ENCODE data around the gene CFAP100. TPM values are rescaled to one million over a fixed set of nuclear protein-coding genes. Genes with fewer than 3 reads are reported as not detected.

CFAP100 gene
- total RNA-seq, 4 donors from 2014 or later = not detected

DNA sequence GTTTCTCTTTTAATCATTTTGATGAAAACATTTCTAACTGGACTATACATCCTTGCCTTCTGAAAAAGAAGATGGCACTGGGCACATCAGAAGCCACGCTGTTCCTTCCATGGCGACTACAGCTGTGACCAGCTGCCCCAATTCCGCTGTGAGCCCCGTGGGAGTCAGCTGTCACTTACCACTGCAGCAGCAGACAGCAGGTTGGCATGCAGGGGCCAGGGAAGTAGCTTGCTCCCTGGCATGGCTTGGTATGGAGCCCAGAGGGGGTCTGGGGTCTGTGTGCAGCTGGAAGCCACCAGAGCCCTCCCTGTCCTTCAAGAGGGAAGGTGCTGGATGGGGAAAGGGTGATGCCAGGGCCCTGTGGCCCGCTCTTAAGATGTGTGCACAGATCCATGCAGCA is 85.5 kb downstream of the CFAP100 start:
- Histone ChIP-seq H3K9me3 (no peaks in the 10 kb centered on the region), H3K36me3 (no peaks in the 10 kb centered on the region), H3K4me1 (peaks cover 0 to 7% (median 3%) of the 10 kb centered on the region in 4 donors), H3K27ac (no peak overlapping the region), H3K4me3 (no peak overlapping the region), H3K27me3 (no peaks in the 10 kb centered on the region)
- 91 to 93% methylated on average over 3 to 5 of the region's 5 CpGs for WGBS, 2 donors (ENCODE audit: low coverage in 1 of 2)
- TF ChIP-seq, protein P1, sequence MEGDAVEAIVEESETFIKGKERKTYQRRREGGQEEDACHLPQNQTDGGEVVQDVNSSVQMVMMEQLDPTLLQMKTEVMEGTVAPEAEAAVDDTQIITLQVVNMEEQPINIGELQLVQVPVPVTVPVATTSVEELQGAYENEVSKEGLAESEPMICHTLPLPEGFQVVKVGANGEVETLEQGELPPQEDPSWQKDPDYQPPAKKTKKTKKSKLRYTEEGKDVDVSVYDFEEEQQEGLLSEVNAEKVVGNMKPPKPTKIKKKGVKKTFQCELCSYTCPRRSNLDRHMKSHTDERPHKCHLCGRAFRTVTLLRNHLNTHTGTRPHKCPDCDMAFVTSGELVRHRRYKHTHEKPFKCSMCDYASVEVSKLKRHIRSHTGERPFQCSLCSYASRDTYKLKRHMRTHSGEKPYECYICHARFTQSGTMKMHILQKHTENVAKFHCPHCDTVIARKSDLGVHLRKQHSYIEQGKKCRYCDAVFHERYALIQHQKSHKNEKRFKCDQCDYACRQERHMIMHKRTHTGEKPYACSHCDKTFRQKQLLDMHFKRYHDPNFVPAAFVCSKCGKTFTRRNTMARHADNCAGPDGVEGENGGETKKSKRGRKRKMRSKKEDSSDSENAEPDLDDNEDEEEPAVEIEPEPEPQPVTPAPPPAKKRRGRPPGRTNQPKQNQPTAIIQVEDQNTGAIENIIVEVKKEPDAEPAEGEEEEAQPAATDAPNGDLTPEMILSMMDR (IDR thresholded peaks at IDR 0.05) = no peak
- no peak for TF ChIP-seq EP300 (IDR thresholded peaks at IDR 0.05; ENCODE audit: low read depth)
- no peak for TF ChIP-seq POLR2A (IDR thresholded peaks at IDR 0.05)
- in situ Hi-C loops (cut with MboI; ENCODE audit: low pct_ligation_motif_present in 1 of 4, low pct_unique_long_range_greater_than_20kb in 1 of 4, low sequenced_read_pairs in 3 of 4) (no loop called here), intact Hi-C loops (cut with DNase I; ENCODE audit: low total_unique reads) (no loop called here)
- no peak for DNase-seq

DNA sequence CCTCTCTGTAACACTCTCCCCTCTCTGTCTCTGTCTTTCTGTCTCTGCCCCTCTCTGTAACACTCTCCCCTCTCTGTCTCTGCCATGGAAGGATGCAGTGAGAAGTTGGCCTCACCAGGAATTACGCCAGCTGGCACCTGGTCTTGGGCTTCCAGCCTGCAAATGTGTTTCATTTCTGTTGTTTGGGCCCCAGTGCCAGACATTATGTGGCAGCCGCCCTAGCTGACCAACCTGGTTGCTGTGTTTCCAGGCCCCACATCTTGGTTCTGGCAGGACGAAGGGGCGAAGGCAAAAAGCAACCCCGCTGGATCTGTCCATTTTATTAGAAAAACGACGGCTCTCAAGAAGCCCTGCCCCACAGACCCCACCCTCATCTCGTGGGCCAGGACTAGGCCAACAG is 86.2 kb downstream of the CFAP100 start:
- H3K4me3 ChIP-seq = no peak overlapping the region
- 79 to 84% methylated on average over 7 to 8 of the region's 8 CpGs for WGBS, 2 donors (ENCODE audit: low coverage in 1 of 2)
- in situ Hi-C loops (cut with MboI; ENCODE audit: low pct_ligation_motif_present in 1 of 4, low pct_unique_long_range_greater_than_20kb in 1 of 4, low sequenced_read_pairs in 3 of 4) = no loop called here
- H3K27ac ChIP-seq = no peak overlapping the region
- TF ChIP-seq, protein P1 (IDR thresholded peaks at IDR 0.05) = no peak
- TF ChIP-seq EP300 (IDR thresholded peaks at IDR 0.05; ENCODE audit: low read depth) = no peak
- no peak for TF ChIP-seq POLR2A (IDR thresholded peaks at IDR 0.05)
- no peak for TF ChIP-seq POLR2AphosphoS5 (IDR thresholded peaks at IDR 0.05)
- DNase-seq = no peak
- intact Hi-C loops (cut with DNase I; ENCODE audit: low total_unique reads) = no loop called here
- no peaks in the 10 kb centered on the region for H3K36me3 ChIP-seq
- no peaks in the 10 kb centered on the region for H3K27me3 ChIP-seq
- peaks cover 0 to 7% (median 3%) of the 10 kb centered on the region in 4 donors for H3K4me1 ChIP-seq
- H3K9me3 ChIP-seq = no peaks in the 10 kb centered on the region

DNA sequence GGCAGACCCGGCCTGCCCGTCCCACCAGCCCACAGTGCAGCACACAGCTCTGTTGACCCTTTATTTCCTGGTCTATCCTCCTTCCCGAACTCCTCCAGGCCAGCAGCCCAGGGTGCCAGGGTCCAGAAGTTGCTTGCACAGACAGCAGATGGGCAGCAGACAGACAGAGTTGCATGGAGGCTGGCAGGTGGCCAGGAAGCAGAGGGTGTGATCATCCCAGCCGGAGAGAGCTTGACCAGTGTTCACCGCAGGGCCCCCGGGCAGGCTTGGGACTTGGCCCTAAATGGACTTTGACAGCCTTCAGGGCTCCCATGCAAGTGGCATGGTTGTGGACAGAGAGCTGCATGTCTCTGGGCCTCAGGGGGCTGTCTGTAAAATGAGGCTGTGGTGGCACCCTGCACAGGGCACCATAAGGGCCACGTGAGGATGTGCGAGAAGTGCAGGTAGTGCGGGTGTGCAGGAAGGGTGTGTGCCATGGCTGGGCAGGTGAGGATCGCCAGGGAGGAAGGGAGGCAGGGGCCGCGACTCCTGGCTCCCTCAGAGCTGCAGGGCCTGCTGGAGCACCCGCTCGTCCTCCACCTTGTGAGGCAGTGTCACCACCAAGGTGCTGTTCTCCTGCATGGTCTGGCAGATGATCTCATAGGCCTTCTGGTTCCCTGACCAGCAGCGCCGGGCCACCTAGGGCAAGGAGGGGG is 87.2 kb downstream of the CFAP100 start:
- TF ChIP-seq, protein P1 (IDR thresholded peaks at IDR 0.05) = no peak
- no peak for TF ChIP-seq POLR2A (IDR thresholded peaks at IDR 0.05)
- no peak for TF ChIP-seq POLR2AphosphoS5 (IDR thresholded peaks at IDR 0.05)
- no peak for TF ChIP-seq EP300 (IDR thresholded peaks at IDR 0.05; ENCODE audit: low read depth)
- Histone ChIP-seq H3K27me3 (no peaks in the 10 kb centered on the region), H3K27ac (no peak overlapping the region), H3K4me1 (no peaks in the 10 kb centered on the region), H3K4me3 (no peak overlapping the region), H3K36me3 (no peaks in the 10 kb centered on the region), H3K9me3 (no peaks in the 10 kb centered on the region)
- in situ Hi-C loops (cut with MboI; ENCODE audit: low pct_ligation_motif_present in 1 of 4, low pct_unique_long_range_greater_than_20kb in 1 of 4, low sequenced_read_pairs in 3 of 4) = no loop called here
- DNase-seq = peak; percentile 60
- intact Hi-C loops (cut with DNase I; ENCODE audit: low total_unique reads) = no loop called here
- 64% methylated on average over 16 of the region's 16 CpGs; no CpG with 5 or more reads in 1 of the 2 donors for WGBS, 2 donors (ENCODE audit: low coverage in 1 of 2)

DNA sequence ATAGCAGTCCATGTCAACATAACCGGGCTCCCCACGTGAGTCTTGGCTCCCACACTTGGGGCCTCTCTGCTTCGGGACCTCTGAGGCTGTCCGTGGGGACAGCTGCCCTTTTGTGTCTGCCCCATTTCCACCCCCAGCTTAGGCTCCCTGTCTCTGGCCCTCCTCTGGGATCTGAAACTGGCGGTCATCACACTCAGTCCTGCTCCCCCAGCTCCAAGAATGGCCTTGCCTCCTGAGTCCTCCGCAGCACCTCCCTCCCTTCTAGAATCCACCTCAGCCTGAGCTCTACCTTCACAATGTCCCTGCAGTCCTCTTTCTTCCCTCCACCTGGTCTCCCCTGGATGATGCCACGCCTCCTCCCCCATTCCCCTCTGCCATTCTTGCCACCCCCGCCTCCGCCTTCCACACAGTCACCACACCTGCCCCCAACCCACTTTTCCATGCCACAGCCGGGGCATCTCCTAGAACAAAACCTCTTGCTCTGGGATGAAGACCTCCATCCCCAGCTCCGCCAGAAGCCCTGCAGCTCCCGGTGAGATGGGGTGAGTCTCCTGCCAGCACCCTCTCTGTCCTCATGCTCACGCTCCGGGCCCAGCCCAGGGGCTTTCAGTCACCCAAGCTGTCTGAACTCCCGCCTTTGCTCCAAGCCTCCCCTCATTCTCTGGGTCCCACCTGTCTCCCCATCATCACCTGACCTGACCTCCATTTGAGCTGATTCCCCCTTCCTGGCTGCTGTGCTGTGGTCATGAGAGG is 88.0 kb downstream of the CFAP100 start:
- WGBS, 2 donors (ENCODE audit: low coverage in 1 of 2) = 74 to 84% methylated on average over 11 to 15 of the region's 15 CpGs
- Histone ChIP-seq H3K4me1 (no peaks in the 10 kb centered on the region), H3K27ac (no peak overlapping the region), H3K9me3 (no peaks in the 10 kb centered on the region), H3K27me3 (no peaks in the 10 kb centered on the region), H3K4me3 (no peak overlapping the region), H3K36me3 (no peaks in the 10 kb centered on the region)
- TF ChIP-seq POLR2AphosphoS5 (IDR thresholded peaks at IDR 0.05) = no peak
- TF ChIP-seq, protein P1 (IDR thresholded peaks at IDR 0.05) = no peak
- TF ChIP-seq EP300 (IDR thresholded peaks at IDR 0.05; ENCODE audit: low read depth) = no peak
- no peak for TF ChIP-seq POLR2A (IDR thresholded peaks at IDR 0.05)
- intact Hi-C loops (cut with DNase I; ENCODE audit: low total_unique reads) = no loop called here
- in situ Hi-C loops (cut with MboI; ENCODE audit: low pct_ligation_motif_present in 1 of 4, low pct_unique_long_range_greater_than_20kb in 1 of 4, low sequenced_read_pairs in 3 of 4) = no loop called here
- no peak for DNase-seq

Measured in transverse colon (tissue), 4 donors.